ENCODE measurements around the gene ANO6. TPM values are rescaled to one million over a fixed set of nuclear protein-coding genes. Genes with fewer than 3 reads are reported as not detected.

ANO6 gene
- total and polyA plus RNA-seq, 10 donors: 2.3 to 38.5 (median 31.7) TPM

DNA sequence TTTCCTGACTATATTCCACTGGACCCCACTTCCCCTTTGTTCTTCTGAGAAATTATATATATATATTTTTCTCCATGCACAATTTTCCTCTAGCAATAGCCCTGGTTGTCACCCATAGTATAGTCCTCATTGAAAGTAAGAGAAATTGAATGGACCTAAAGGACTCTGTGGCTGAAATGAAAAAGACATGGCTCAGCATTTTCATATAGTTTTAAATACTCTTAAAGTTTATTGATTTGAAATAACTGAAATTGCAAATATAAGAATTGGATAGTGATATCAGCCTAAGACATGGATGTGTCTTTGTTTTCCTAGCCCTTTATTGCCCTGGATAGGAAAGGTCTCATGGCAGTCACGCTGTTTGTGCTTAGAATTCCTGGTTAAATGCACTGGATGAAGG lies 113.8 kb downstream of the ANO6 start:
- Histone ChIP-seq H3K36me3 (peaks cover 0 to 30% (median 4%) of the 10 kb centered on the region in 6 donors), H3K9me3 (no peaks in the 10 kb centered on the region), H3K27ac (no peak overlapping the region), H3K4me3 (no peak overlapping the region), H3K27me3 (replicated peaks in 1 of 7) (no peaks in the 10 kb centered on the region), H3K4me1 (no peaks in the 10 kb centered on the region)
- TF ChIP-seq CTCF (IDR thresholded peaks at IDR 0.05 in 8 of 11, conservative IDR thresholded peaks at IDR 0.05 in 3 of 11) (no peak), POLR2A (IDR thresholded peaks at IDR 0.05) (no peak), POLR2AphosphoS5 (IDR thresholded peaks at IDR 0.05) (no peak)
- no peak for DNase-seq
- intact Hi-C loops (cut with DNase I; ENCODE audit: low total_unique reads): no loop called here
- WGBS, 5 donors: 93 to 97% (median 96%) methylated on average over 1 of the region's 1 CpG

- Histone ChIP-seq H3K9me3 (no peaks in the 10 kb centered on the region), H3K36me3 (peaks cover 0 to 30% (median 4%) of the 10 kb centered on the region in 6 donors), H3K4me1 (no peaks in the 10 kb centered on the region), H3K27ac (no peak overlapping the region), H3K27me3 (replicated peaks in 1 of 7) (no peaks in the 10 kb centered on the region), H3K4me3 (no peak overlapping the region)
- intact Hi-C loops (cut with DNase I; ENCODE audit: low total_unique reads): no loop called here
- 62 to 75% (median 66%) methylated on average over 2 of the region's 2 CpGs for WGBS, 5 donors
- TF ChIP-seq POLR2A (IDR thresholded peaks at IDR 0.05): no peak
- no peak for TF ChIP-seq CTCF (IDR thresholded peaks at IDR 0.05 in 8 of 11, conservative IDR thresholded peaks at IDR 0.05 in 3 of 11)
- TF ChIP-seq POLR2AphosphoS5 (IDR thresholded peaks at IDR 0.05): no peak
- no peak for DNase-seq
Measured at GRCh38 chr12:45331552-45331951, 115.7 kb downstream of the ANO6 start.

GRCh38 chr12:45334396-45334795 lies 118.5 kb downstream of the ANO6 start:
- WGBS, 5 donors: 92 to 100% (median 97%) methylated on average over 1 of the region's 1 CpG
- intact Hi-C loops (cut with DNase I; ENCODE audit: low total_unique reads): no loop called here

GRCh38 chr12:45336331-45336730 lies 120.4 kb downstream of the ANO6 start:
- H3K36me3 ChIP-seq: peaks cover 0 to 36% (median 4%) of the 10 kb centered on the region in 6 donors
- WGBS, 5 donors: 94 to 99% (median 96%) methylated on average over 2 of the region's 2 CpGs
- no peaks in the 10 kb centered on the region for H3K4me1 ChIP-seq
- no peaks in the 10 kb centered on the region for H3K27me3 ChIP-seq (replicated peaks in 1 of 7)
- H3K9me3 ChIP-seq: no peaks in the 10 kb centered on the region
- no peak for DNase-seq
- H3K4me3 ChIP-seq: no peak overlapping the region
- H3K27ac ChIP-seq: no peak overlapping the region
- TF ChIP-seq POLR2AphosphoS5 (IDR thresholded peaks at IDR 0.05) (no peak), POLR2A (IDR thresholded peaks at IDR 0.05) (no peak), CTCF (IDR thresholded peaks at IDR 0.05 in 8 of 11, conservative IDR thresholded peaks at IDR 0.05 in 3 of 11) (no peak)
- intact Hi-C loops (cut with DNase I; ENCODE audit: low total_unique reads): no loop called here

More at GRCh38 chr12:45334396-45334795, 118.5 kb downstream of the ANO6 start:
- Histone ChIP-seq H3K27me3 (replicated peaks in 1 of 7) (no peaks in the 10 kb centered on the region), H3K4me1 (no peaks in the 10 kb centered on the region), H3K9me3 (no peaks in the 10 kb centered on the region), H3K36me3 (peaks cover 0 to 36% (median 4%) of the 10 kb centered on the region in 6 donors), H3K27ac (no peak overlapping the region), H3K4me3 (no peak overlapping the region)
- DNase-seq: no peak
- TF ChIP-seq POLR2A (IDR thresholded peaks at IDR 0.05): no peak
- TF ChIP-seq POLR2AphosphoS5 (IDR thresholded peaks at IDR 0.05): no peak
- TF ChIP-seq CTCF (IDR thresholded peaks at IDR 0.05 in 8 of 11, conservative IDR thresholded peaks at IDR 0.05 in 3 of 11): no peak
